Skeletal muscle tissue (tissue), 4 donors: ENCODE data around the gene CYP2A13. TPM values are rescaled to one million over a fixed set of nuclear protein-coding genes. Genes with fewer than 3 reads are reported as not detected.
"Not testable (repeated sequence)": the region's sequence is repeated elsewhere in the genome, so short reads cannot be mapped to it uniquely, and the experiment has no call there.

Experiments used
- H3K27ac ChIP-seq: one replicate; pipeline ENCODE4 v1.7.0; 2013; ENCODE audit warnings: mild to moderate bottlenecking, low read depth, low read length, inconsistent platforms
- H3K27me3 ChIP-seq, 3 donors: one replicate each; pipeline ENCODE4 v1.7.0; 2013; ENCODE audit warnings: low read length in 3 of 3; ENCODE audit not compliant: control insufficient read depth in 3 of 3, insufficient read depth in 3 of 3
- H3K36me3 ChIP-seq, 3 donors: one replicate each; pipeline ENCODE4 v1.7.0; 2013; ENCODE audit warnings: low read length in 3 of 3; ENCODE audit not compliant: control insufficient read depth in 3 of 3, insufficient read depth in 3 of 3
- H3K4me1 ChIP-seq, 3 donors: one replicate each; pipeline ENCODE4 v1.7.0; 2013; ENCODE audit warnings: low read length in 3 of 3, mild to moderate bottlenecking in 3 of 3; ENCODE audit not compliant: control insufficient read depth in 3 of 3, insufficient read depth in 3 of 3
- H3K4me3 ChIP-seq, 3 donors: one replicate each; pipeline ENCODE4 v1.7.0; 2013; ENCODE audit warnings: low read length in 3 of 3
- H3K9ac ChIP-seq, 3 donors: one replicate each; pipeline ENCODE4 v1.7.0; 2013; ENCODE audit warnings: low read length in 3 of 3, mild to moderate bottlenecking in 3 of 3, moderate library complexity in 2 of 3, low read depth in 1 of 3
- H3K9me3 ChIP-seq, 3 donors: one replicate each; pipeline ENCODE4 v1.7.0; 2013; ENCODE audit warnings: low read length in 3 of 3; ENCODE audit not compliant: control insufficient read depth in 3 of 3
- total RNA-seq: library from RNA; depleted of rRNA; stranded (reverse); fragments of >200 nt; gene quantifications from one replicate; pipeline ENCODE4 v1.2.3, GENCODE V29; 2014
- donor health status: Osteomylitis.

CYP2A13 gene, protein sequence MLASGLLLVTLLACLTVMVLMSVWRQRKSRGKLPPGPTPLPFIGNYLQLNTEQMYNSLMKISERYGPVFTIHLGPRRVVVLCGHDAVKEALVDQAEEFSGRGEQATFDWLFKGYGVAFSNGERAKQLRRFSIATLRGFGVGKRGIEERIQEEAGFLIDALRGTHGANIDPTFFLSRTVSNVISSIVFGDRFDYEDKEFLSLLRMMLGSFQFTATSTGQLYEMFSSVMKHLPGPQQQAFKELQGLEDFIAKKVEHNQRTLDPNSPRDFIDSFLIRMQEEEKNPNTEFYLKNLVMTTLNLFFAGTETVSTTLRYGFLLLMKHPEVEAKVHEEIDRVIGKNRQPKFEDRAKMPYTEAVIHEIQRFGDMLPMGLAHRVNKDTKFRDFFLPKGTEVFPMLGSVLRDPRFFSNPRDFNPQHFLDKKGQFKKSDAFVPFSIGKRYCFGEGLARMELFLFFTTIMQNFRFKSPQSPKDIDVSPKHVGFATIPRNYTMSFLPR
- total RNA-seq: not detected

DNA sequence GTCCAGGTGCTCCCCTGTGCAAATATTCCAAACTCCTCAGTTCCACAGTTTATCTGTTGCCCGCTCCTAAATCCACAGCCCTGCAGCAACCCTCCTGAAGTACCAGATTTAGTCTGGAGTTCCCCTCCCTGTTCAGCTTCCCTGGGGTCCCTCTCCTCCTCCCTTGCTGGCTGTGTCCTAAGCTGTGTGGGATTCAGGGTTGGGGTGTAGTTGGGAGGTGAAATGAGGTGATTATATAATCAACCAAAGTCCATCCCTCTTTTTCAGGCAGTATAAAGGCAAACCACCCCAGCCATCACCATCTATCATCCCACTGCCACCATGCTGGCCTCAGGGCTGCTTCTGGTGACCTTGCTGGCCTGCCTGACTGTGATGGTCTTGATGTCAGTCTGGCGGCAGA lies at the start of gene CYP2A13:
CYP2A13 (plus strand) TSS at position 301 of the 400 bp plus-strand sequence; CDS start at position 322, 21 bp downstream.
- H3K9me3 ChIP-seq: no peaks in the 10 kb centered on the region
- no peak within 1 kb of the TSS for H3K9ac ChIP-seq
- H3K36me3 ChIP-seq: no peaks in the 10 kb centered on the region
- H3K4me1 ChIP-seq: no peaks in the 10 kb centered on the region
- no peak within 1 kb of the TSS for H3K27ac ChIP-seq
- no peak within 1 kb of the TSS for H3K4me3 ChIP-seq
- H3K27me3 ChIP-seq: peaks cover 4 to 41% (median 7%) of the 10 kb centered on the region in 3 donors

- Histone ChIP-seq H3K4me3 (no peak overlapping the region), H3K27me3 (no peaks in the 10 kb centered on the region), H3K27ac (no peak overlapping the region), H3K9ac (no peak overlapping the region), H3K9me3 (no peaks in the 10 kb centered on the region), H3K4me1 (no peaks in the 10 kb centered on the region), H3K36me3 (no peaks in the 10 kb centered on the region)
Observed at GRCh38 chr19:41039806-41040205, 48.4 kb upstream of the CYP2A13 start.

GRCh38 chr19:41045095-41045494 lies 43.2 kb upstream of the CYP2A13 start:
- not testable (repeated sequence) for H3K36me3 ChIP-seq, H3K9ac ChIP-seq, H3K4me3 ChIP-seq, H3K27me3 ChIP-seq, H3K4me1 ChIP-seq, H3K27ac ChIP-seq, H3K9me3 ChIP-seq

GRCh38 chr19:41050426-41050825 lies 37.8 kb upstream of the CYP2A13 start:
- no peak overlapping the region for H3K4me3 ChIP-seq
- peaks cover 0 to 5% (median 0%) of the 10 kb centered on the region in 3 donors for H3K27me3 ChIP-seq
- H3K9me3 ChIP-seq: no peaks in the 10 kb centered on the region
- H3K36me3 ChIP-seq: no peaks in the 10 kb centered on the region
- H3K27ac ChIP-seq: no peak overlapping the region
- no peak overlapping the region for H3K9ac ChIP-seq
- no peaks in the 10 kb centered on the region for H3K4me1 ChIP-seq

DNA sequence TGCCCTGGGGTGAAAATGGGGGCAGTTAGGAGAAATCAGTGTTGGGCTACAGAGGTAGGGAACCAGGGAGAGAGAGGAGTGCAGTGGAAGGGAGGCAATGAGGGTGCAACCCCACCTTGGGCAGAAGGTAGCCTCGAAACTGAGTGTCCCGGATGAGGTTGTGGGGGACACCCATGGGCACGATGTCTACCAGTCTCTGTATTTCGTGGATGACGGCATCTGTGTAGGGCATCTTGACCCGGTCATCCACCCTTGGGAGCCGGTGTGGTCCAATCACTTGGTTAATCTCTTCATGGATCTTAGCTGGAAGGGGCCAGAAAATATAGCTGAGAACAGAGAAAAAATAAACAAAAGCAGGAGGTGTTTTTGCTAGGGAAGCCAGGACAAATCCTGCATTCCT lies 36.1 kb upstream of the CYP2A13 start:
- not testable (repeated sequence) for H3K4me3 ChIP-seq, H3K9me3 ChIP-seq, H3K9ac ChIP-seq, H3K4me1 ChIP-seq, H3K36me3 ChIP-seq, H3K27me3 ChIP-seq, H3K27ac ChIP-seq

DNA sequence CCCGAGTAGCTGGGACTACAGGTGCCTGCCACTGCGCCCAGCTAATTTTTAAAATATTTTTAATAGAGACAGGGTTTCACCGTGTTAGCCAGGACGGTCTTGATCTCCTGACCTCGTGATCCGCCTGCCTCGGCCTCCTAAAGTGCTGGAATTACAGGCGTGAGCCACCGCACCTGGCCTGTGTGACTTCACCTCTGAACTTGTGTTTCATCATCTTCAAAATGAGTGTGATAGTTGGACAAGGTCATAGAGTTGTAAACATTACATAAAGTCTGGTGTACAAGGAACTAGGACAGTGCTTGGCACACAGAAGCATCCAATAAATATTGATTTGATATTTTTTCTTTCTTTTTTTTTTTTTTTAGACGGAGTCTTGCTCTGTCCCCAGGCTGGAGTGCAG lies 34.9 kb upstream of the CYP2A13 start:
- not testable (repeated sequence) for H3K27me3 ChIP-seq, H3K4me3 ChIP-seq, H3K9me3 ChIP-seq, H3K9ac ChIP-seq, H3K36me3 ChIP-seq, H3K4me1 ChIP-seq, H3K27ac ChIP-seq

DNA sequence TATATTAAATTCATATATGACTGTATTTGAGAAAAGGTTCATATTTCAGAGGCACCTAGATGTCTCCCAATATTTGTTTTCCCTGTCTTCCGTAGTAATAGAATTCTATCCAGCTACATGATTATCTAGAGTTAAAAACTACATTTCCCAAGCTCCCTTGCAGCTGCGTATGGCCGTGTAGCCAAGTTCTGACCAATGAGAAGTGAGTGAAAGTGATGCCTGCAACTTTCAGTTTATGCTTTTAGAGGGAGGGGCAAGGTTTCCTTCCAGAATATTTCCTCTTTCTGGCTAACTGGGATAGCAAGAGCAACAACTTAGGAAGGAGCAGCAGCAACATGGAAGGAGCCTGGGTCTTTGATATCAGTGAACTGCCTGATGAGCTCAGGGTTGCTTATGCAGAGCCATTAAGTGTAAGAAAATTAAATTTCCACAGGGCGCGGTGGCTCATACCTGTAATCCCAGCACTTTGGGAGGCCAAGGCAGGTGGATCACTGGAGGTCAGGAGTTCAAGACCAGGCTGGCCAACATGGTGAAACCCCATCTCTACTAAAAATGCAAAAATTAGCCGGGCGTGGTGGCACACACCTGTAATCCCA lies 23.2 kb upstream of the CYP2A13 start:
- H3K27me3 ChIP-seq: peaks cover 0 to 5% (median 0%) of the 10 kb centered on the region in 3 donors
- no peaks in the 10 kb centered on the region for H3K4me1 ChIP-seq
- no peak overlapping the region for H3K4me3 ChIP-seq
- no peak overlapping the region for H3K27ac ChIP-seq
- H3K36me3 ChIP-seq: no peaks in the 10 kb centered on the region
- no peaks in the 10 kb centered on the region for H3K9me3 ChIP-seq
- H3K9ac ChIP-seq: no peak overlapping the region

DNA sequence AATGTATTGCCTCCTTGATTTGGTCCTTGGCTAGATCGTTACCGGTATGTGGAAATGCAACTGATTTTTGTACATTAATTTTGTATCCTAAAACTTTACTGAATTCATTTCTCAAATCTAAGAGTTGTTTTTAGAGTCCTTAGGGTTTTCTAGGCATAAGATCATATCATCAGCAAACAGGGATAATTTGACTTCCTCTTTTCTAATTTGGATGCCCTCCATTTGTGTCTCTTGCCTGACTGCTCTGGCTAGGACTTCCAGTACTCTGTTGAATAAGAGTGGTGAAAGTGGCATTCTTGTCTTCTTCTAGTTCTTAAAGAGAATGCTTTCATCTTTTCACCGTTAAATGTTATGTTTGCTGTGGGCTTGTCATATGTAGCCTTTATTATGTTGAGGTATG lies 12.0 kb upstream of the CYP2A13 start:
- Histone ChIP-seq H3K36me3 (no peaks in the 10 kb centered on the region), H3K27me3 (peaks cover 0 to under 1% (median 0%) of the 10 kb centered on the region in 3 donors), H3K9ac (no peak overlapping the region), H3K4me3 (no peak overlapping the region), H3K9me3 (peaks cover 0 to 4% (median 0%) of the 10 kb centered on the region in 3 donors), H3K4me1 (no peaks in the 10 kb centered on the region), H3K27ac (no peak overlapping the region)

GRCh38 chr19:41083516-41083915 lies 4.7 kb upstream of the CYP2A13 start:
- Histone ChIP-seq H3K4me1 (no peaks in the 10 kb centered on the region), H3K36me3 (no peaks in the 10 kb centered on the region)

GRCh38 chr19:41085748-41086415 lies 2.4 kb upstream of the CYP2A13 start:
- Histone ChIP-seq H3K27me3 (peaks cover 4 to 36% (median 11%) of the 10 kb centered on the region in 3 donors), H3K27ac (no peak overlapping the region), H3K36me3 (no peaks in the 10 kb centered on the region), H3K4me3 (no peak overlapping the region), H3K9ac (no peak overlapping the region), H3K9me3 (peaks cover 0 to 2% (median 0%) of the 10 kb centered on the region in 3 donors), H3K4me1 (no peaks in the 10 kb centered on the region)

More at GRCh38 chr19:41083516-41083915, 4.7 kb upstream of the CYP2A13 start:
- H3K27me3 ChIP-seq: peaks cover 0 to 24% (median 5%) of the 10 kb centered on the region in 3 donors
- no peak overlapping the region for H3K9ac ChIP-seq
- no peak overlapping the region for H3K4me3 ChIP-seq
- H3K9me3 ChIP-seq: peaks cover 0 to 2% (median 0%) of the 10 kb centered on the region in 3 donors
- H3K27ac ChIP-seq: no peak overlapping the region
